Tibial artery (tissue), 4 donors: ENCODE results near the gene ACOT7.
"Not testable (repeated sequence)": the region's sequence is repeated elsewhere in the genome, so short reads cannot be mapped to it uniquely, and the experiment has no call there.

Experiments
- DNase-seq, 2 donors: peaks; one replicate each; pipeline ENCODE4 v3.0.0-alpha.2; 2019
- H3K27ac ChIP-seq, 2 donors: fragments of 200-600 bp; sonication (generic) in 1 of 2; 1 replicate in 1 of 2; 2 replicates in 1 of 2; pipeline ENCODE4 v1.5.1; 2018 to 2019; ENCODE audit warnings: mild to moderate bottlenecking in 1 of 2
- H3K27me3 ChIP-seq, 2 donors: fragments of 200-600 bp; sonication (generic) in 1 of 2; one replicate each; pipeline versions ENCODE4 v1.5.1 to v1.6.0; 2016 to 2019
- H3K36me3 ChIP-seq, 3 donors: fragments of 200-600 bp; sonication (generic) in 2 of 3; one replicate each; pipeline ENCODE4 v1.5.1; 2016 to 2019; ENCODE audit warnings: mild to moderate bottlenecking in 2 of 3
- H3K4me1 ChIP-seq, 4 donors: fragments of 200-600 bp; sonication (generic) in 2 of 4; 1 replicate in 3 of 4; 2 replicates in 1 of 4; pipeline ENCODE4 v1.5.1; 2016 to 2019
- H3K4me3 ChIP-seq, 2 donors: fragments of 200-600 bp; sonication (generic) in 1 of 2; 1 replicate in 1 of 2; 2 replicates in 1 of 2; pipeline ENCODE4 v1.5.1; 2018 to 2019; ENCODE audit warnings: mild to moderate bottlenecking in 2 of 2
- H3K9me3 ChIP-seq, 3 donors: fragments of 200-600 bp; sonication (generic) in 1 of 3; one replicate each; pipeline ENCODE4 v1.5.1; 2016 to 2019
- intact Hi-C: fragments of 100-400 bp; cut with DNase I; formaldehyde crosslinking; loops from one replicate; pipeline ENCODE4 v1.15.0; 2023; ENCODE audit warnings: low total_unique reads
- TF ChIP-seq, protein P1 (sequence below), 2 experiments: fragments of 200-600 bp in 1 of 2; fragments of 450-650 bp in 1 of 2; IDR thresholded peaks; one replicate each; pipeline ENCODE4 v1.5.1; 2017 to 2019; ENCODE audit warnings: antibody characterized with exemption in 2 of 2, mild to moderate bottlenecking in 1 of 2, moderate library complexity in 1 of 2

Gene ACOT7

DNA sequence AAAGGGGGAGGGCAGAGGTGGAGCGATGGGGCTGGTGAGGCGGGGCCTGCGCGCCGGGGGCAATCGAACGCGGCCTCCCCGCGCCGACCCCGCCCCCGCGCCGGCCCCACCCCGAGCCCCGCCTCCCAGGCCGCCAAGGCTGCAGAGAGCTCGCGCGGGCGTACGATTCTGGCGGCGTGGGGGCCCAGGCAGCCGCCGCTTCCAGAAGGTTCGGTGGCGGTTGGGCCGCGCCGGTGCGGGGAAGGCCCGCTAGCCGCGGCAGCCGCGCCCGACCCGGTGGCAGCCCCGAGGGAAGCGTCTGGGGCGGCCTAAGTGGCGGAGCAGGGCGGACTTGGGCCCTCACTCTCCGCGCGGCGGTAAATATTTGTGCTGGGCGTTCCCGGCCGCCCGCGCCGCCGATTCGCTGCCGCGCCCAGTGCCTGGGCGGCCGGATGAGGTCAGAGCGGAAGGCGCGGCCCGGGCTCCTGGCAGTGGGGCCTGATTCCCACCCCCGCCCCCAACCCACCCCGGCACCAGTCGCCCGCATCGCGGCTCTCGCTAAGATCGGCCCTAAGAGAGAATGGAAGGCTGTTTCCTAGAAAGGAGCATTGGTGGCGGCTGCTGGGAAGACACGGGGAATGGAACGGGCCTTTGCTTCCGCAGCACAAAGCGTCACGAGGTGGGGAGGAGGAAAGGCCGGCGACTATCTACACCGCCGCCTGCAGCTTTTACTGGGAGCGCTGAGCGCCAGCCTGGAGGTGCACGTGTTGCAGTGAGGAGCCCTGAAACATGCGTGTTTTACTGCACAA, at the start of gene ACOT7:
TSS of gene ACOT7 (minus strand) at position 368 of the 788 bp plus-strand sequence. CDS start 368 bp downstream, outside the sequence.
- TF ChIP-seq, protein P1, sequence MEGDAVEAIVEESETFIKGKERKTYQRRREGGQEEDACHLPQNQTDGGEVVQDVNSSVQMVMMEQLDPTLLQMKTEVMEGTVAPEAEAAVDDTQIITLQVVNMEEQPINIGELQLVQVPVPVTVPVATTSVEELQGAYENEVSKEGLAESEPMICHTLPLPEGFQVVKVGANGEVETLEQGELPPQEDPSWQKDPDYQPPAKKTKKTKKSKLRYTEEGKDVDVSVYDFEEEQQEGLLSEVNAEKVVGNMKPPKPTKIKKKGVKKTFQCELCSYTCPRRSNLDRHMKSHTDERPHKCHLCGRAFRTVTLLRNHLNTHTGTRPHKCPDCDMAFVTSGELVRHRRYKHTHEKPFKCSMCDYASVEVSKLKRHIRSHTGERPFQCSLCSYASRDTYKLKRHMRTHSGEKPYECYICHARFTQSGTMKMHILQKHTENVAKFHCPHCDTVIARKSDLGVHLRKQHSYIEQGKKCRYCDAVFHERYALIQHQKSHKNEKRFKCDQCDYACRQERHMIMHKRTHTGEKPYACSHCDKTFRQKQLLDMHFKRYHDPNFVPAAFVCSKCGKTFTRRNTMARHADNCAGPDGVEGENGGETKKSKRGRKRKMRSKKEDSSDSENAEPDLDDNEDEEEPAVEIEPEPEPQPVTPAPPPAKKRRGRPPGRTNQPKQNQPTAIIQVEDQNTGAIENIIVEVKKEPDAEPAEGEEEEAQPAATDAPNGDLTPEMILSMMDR (IDR thresholded peaks at IDR 0.05): peak in 1 of 2 experiments; percentile 21
- peaks cover 0 to 18% (median 12%) of the 10 kb centered on the region in 4 donors for H3K4me1 ChIP-seq
- H3K4me3 ChIP-seq: peak within 1 kb of the TSS; percentile 58 to 73
- DNase-seq: peak; percentile 83 to 92
- peak within 1 kb of the TSS; percentile 92 to 97 for H3K27ac ChIP-seq
- H3K36me3 ChIP-seq: no peaks in the 10 kb centered on the region
- H3K27me3 ChIP-seq: peaks cover 0 to 2% of the 10 kb centered on the region in 2 donors
- no peaks in the 10 kb centered on the region for H3K9me3 ChIP-seq
- intact Hi-C loops: loop anchor here (2.0 to 5.0 kb wide), 2 partner anchors 195 to 401 kb away; partner anchors contain the start of genes NPHP4 and RPL22

DNA sequence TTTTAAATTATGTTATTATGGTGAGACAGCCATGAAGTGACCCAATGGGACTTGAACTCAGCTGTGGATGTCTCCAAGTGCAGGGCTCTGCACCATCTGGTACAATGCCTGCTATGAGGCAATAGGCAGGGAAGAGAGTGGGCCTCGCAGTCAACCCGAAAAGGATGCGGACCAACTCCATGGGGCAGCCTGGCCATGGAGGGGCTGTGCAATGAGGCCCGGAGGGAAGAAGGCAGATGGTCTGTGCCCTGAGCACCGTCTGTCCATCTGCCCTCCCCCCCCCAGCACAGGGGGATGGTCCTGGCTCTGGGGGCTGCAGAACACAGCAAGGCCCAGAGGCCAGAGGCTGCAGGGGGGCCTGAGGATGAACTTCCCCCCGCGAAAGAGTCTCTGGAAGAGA, 48.0 kb upstream of the ACOT7 start:
- intact Hi-C loops: no loop called here
- DNase-seq: no peak
- Histone ChIP-seq H3K9me3 (no peaks in the 10 kb centered on the region), H3K27me3 (peaks cover 0 to 74% of the 10 kb centered on the region in 2 donors), H3K36me3 (no peaks in the 10 kb centered on the region), H3K4me3 (no peak overlapping the region), H3K27ac (no peak overlapping the region), H3K4me1 (peaks cover 0 to 11% (median 9%) of the 10 kb centered on the region in 4 donors)
- TF ChIP-seq, protein P1 (IDR thresholded peaks at IDR 0.05): no peak

DNA sequence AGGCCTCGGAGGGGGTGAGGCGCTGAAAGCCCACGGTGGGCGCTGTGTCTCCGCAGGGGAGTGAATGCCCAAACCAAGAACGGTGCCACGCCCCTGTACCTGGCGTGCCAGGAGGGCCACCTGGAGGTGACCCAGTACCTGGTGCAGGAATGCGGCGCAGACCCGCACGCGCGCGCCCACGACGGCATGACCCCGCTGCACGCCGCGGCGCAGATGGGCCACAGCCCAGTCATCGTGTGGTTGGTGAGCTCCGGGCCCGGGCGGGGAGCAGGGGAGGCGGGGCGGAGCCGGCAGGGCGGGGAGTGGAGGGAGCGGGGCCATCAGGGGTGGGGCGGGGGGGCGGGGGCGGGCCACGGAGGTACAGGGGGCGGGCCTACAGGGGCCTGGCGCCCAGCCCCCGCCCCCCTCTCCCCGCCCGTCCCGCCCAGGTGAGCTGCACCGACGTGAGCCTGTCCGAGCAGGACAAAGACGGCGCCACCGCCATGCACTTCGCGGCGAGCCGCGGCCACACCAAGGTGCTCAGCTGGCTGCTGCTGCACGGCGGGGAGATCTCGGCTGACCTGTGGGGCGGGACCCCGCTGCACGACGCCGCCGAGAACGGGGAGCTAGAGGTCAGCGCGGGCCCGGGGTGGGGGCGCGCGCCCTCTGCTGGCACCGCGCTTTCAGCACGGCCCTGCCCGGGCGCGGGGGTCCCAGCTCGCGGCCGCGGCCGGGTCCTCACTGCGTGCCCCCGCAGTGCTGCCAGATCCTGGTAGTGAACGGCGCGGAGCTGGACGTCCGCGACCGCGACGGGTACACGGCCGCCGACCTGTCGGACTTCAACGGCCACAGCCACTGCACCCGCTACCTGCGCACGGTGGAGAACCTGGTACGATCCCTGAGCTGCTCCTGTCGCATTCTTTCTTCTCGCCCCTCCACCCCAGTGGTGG, 46.9 kb upstream of the ACOT7 start:
- H3K4me3 ChIP-seq: no peak overlapping the region
- H3K27me3 ChIP-seq: peaks cover 0 to 74% of the 10 kb centered on the region in 2 donors

GRCh38 chr1:6438047-6438525, 44.5 kb upstream of the ACOT7 start:
- DNase-seq: peak in 1 of 2 donors; percentile 64
- Histone ChIP-seq H3K4me3 (no peak overlapping the region), H3K27me3 (peaks cover 0 to 60% of the 10 kb centered on the region in 2 donors), H3K27ac (no peak overlapping the region), H3K36me3 (no peaks in the 10 kb centered on the region), H3K9me3 (no peaks in the 10 kb centered on the region), H3K4me1 (peaks cover 0 to 11% (median 9%) of the 10 kb centered on the region in 4 donors)
- intact Hi-C loops: no loop called here
- TF ChIP-seq, protein P1 (IDR thresholded peaks at IDR 0.05): peak; percentile 82 to 93

More for the DNA sequence above, 46.9 kb upstream of the ACOT7 start:
- no peak overlapping the region for H3K27ac ChIP-seq
- intact Hi-C loops: no loop called here
- no peaks in the 10 kb centered on the region for H3K9me3 ChIP-seq
- no peaks in the 10 kb centered on the region for H3K36me3 ChIP-seq
- TF ChIP-seq, protein P1 (IDR thresholded peaks at IDR 0.05): peak in 1 of 2 experiments; percentile 10
- peaks cover 0 to 11% (median 9%) of the 10 kb centered on the region in 4 donors for H3K4me1 ChIP-seq
- no peak for DNase-seq

DNA sequence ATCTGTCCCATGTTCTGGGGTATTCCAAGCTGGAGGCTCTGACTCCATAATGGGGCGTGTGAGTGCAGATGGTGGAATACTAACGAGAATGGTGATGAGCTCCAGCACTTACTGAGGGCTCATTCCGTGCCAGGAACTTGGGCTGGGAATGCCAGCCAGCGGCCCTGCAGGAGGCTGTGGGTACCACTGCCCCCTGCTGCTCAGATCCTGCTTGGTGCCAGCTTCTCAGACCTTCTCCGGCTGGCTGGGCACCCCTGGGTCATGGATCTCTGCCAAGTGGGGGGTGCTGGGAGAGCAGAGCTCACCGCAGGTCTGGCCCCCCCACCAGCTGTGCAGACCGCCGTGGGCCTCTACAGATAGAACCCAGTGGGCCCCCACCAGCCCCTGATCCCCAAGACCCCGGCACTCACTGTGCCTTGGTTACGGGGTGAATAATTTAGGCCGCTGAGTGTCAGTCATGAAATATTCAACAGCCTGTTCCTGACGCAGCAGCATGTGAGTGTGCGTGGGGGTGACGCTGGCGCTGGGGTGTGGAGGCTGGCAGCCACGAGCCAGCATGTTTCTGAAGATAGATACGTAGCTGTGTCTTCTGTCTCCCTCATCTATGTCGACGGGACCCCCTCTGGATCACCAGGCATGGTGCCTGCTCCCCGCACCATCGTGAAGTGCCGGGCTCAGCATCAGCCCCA, 43.6 kb upstream of the ACOT7 start:
- H3K36me3 ChIP-seq, DNase-seq, intact Hi-C loops, H3K9me3 ChIP-seq, H3K4me3 ChIP-seq, H3K27ac ChIP-seq: not testable (repeated sequence)
- Histone ChIP-seq H3K27me3 (peaks cover 0 to 64% of the 10 kb centered on the region in 2 donors), H3K4me1 (peaks cover 0 to 11% (median 9%) of the 10 kb centered on the region in 4 donors)

DNA sequence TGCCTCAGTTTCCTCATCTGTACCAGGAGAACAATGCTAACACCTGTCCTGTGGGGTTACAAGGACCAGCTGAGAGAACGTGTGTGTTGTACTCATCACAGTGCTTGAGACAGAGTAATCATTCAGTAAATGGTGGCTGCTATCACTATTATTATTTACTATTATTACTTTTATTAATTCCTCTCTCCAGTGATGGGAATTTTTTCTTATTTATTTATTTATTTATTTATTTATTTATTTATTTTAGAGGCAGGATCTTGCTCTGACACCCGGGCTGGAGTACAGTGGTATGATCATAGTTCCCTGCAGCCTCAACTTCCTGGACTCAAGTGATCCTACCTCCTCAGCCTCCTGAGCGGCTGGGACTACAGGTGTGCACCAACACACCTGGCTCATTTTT, 42.7 kb upstream of the ACOT7 start:
- peaks cover 0 to 56% of the 10 kb centered on the region in 2 donors for H3K27me3 ChIP-seq
- H3K4me3 ChIP-seq, DNase-seq, H3K27ac ChIP-seq, H3K9me3 ChIP-seq, intact Hi-C loops, H3K36me3 ChIP-seq: not testable (repeated sequence)
- peaks cover 0 to 11% (median 9%) of the 10 kb centered on the region in 4 donors for H3K4me1 ChIP-seq
